ENCODE data around the gene SAE1.
"Not testable (repeated sequence)": the region's sequence is repeated elsewhere in the genome, so short reads cannot be mapped to it uniquely, and the experiment has no call there.

SAE1 gene

DNA sequence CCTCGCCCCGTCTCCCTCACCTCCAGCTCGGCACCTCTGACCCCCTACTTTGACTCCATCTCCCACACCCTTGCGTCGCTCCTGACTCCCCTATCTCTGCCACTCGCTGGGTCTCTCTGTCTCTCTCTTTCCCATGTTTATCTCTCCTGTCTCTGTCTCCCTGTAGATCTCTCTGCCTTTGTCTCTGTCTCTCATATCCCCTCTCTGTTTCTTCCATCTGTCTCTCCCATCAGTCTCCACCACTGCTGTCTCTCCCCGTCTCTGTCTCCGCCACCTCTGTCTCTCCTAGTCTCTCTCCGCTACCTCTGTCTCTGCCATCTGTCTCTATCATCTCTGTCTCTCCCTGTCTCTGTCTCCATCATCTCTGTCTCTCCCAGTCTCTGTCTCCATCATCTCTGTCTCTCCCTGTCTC is 112.7 kb downstream of the SAE1 start:
- no peak for DNase-seq

DNA sequence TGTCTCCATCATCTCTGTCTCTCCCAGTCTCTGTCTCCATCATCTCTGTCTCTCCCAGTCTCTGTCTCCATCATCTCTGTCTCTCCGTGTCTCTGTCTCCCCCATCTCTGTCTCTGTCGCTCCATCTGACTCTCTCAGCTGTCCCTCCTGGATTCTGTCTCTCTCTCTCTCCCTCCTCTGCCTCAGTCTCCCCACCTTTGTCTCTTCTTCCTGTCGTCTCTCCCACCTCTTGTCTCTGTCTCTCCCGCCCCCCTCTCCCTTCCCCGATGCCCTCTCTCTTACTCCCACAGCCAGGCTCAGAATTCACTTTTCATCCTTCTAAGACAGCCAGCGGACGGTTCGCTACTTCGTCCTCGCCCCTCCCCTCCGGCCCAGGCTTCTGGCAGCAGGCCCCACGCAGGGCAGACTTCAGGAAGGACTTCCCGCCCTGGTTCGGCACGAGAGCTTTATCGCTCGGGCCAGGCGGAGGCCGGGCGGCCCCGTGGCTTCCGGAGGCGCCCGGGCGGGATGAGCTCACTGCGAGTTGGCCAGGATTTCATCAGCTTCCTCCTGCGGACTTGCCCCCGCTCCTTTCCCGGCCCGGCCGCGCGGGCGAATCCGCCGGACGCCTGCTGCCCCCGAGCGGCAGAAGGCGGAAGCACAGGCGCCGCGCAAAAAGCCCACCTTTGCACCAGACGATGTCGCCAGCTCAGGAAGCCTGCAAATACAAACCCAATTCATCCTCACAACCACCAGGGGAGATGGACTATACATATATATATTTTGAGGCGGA is 113.3 kb downstream of the SAE1 start:
- peak; percentile 84 for DNase-seq

DNA sequence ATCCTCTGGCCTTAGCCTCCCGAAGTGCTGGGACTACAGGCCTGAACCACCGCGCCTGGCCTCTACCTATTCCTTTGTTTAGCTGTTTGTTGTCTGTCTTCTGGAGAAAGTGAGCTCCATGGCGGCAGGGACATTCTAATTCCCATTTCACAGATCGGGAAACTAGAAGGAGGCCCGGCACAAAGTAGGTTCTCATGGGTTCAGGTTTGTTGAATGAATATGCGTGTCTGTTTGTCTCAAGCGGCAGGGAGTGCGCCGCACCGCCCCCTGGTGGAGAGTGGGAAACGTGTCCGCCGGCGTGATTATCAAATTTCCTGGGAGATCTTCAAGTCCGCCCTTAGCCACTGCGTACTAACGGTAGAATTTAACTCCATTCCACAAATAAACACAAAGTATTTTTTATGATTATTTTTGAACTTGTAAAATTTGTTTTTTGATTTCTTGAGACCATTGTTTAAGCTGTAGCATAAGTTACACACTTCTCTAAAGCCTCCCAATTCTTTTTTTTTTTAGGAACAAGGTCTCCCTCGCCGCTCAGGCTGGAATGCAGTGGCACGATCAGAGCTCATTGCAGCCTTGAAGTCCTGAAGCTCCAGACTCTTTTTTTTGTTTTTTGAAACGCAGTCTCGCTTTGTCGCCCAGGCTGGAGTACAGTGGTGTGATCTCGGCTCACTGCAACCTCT is 116.8 kb downstream of the SAE1 start:
- peak; percentile 77 for DNase-seq

DNA sequence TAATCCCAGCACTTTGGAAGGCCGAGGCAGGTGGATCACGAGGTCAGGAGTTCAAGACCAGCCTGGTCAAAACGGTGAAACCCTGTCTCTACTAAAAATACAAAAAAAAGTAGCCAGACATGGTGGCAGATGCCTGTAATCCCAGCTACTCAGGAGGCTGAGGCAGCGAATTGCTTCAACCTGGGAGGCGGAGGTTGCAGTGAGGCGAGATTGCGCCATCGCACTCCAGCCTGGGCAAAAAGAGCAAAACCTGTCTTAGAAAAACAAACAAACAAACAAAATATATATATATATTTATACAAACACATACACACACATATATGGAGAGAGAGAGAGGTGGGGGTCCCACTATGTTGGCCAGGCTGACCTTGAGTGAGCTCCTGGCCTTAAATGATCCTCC is 122.4 kb downstream of the SAE1 start:
- DNase-seq = not testable (repeated sequence)

DNA sequence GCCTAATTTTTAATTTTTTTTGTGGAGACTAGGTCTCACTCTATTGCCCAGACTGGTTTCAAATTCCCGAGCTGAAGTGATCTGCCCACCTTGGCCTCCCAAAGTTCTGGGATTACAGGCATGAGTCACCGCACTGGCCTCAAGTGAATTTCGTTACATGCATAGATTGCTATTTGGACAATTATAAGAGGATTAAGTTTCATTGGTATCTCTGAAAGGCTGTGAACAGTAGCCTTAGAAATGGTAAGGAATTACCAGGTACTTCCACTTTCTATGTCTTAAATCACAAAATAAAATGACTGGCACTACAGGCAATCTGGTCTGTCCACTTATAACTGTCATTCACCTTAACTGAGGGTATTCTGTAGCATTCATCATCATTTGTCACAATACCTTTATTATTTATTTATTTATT is 122.8 kb downstream of the SAE1 start:
- DNase-seq = no peak

DNA sequence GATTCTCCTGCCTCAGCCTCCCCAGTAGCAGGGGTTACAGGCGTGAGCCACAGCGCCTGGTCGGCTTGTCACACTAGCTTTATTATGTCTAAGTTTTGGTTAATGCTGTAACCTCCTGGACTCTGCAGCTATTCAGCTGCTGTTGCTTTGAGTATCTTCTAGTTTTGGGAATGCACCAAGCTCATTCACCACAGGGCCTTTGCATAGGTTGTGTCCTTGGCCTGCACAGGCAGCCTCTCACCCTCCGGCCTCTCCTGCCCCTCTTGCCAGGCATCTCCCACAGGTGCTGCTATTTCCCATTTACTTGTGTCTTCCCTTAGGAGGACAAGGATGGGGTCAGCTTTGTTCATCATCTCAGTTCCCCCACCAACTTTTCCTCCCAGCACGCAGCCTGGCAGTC is 123.3 kb downstream of the SAE1 start:
- DNase-seq = no peak

DNA sequence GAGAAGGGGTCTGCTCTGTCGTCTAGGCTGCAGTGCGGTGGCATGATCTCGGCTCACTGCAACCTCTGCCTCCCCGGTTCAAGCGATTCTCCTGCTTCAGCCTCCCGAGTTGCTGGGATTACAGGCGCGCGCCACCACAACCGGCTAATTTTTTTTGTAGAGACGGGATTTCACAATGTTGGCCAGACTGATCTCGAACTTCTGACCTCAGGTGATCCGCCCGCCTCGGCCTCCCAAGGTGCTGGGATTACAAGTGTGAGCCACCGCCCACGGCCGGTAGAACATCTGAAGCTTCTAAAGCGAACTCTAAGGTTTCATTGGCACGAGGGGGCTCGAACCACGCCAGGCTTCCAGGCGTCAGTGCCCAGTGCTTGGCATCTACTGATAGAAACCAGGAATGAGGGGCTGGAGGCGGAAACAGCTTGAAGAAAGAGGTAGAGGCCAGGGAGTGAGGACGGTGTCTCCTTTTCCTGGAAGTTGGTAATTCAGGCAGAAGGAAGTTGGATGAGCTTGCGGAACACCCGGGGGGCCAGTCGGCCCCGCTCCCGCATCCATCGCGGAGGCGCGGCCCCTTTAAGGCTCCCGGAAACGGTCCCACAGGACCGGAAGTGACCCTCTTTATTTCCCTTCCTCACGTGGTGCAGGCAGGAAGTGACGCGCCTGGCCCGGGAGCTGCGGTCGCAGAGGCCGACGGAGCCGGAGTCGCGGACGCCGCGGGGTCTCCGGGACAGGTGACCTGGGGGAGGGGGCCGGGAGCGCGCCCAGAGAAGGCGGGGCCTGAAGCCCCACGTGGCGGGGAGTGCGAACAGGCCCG is 125.5 kb downstream of the SAE1 start, which contains the start of gene CCDC9:
Gene CCDC9 (plus strand): TSS at position 647 of the 814 bp plus-strand sequence. CDS start 1,876 bp downstream, outside the sequence.
- peak; percentile 85 for DNase-seq

DNA sequence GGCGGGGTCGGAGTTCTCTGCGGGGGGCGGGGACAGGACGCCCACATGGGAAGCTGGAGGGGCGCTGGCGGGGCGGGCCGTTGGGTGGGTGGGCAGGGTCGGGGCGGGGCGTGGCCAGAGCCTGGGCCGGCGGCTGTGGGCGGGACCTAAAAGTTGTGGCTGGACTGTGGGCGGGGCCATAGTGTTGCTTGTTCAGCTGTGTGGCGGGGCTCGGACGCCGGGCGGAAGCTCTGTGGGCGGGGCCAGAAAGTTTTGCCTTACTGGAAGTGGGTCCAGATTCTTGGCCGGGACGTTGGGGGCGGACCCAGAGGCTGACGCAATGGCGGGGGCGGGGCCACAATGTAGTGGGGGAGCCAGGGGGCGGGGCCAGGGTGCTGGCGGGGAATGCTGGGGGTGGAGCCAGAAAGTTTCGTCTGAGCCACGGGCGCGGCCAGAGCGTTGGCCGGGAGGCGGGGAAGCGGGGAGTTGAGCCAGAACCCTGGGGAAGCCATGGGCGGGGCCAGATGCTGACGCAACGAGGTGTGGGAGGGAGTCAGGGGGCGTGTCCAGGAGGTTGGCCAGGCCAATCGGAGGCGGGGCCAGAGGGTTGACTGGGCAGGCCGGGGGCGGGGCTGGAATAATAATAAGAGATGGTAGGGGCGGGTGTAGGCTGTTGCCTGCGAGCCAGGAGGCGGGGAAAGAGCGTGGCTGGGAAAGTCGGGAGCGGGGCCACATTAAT is 126.2 kb downstream of the SAE1 start:
- DNase-seq = peak; percentile 99

DNA sequence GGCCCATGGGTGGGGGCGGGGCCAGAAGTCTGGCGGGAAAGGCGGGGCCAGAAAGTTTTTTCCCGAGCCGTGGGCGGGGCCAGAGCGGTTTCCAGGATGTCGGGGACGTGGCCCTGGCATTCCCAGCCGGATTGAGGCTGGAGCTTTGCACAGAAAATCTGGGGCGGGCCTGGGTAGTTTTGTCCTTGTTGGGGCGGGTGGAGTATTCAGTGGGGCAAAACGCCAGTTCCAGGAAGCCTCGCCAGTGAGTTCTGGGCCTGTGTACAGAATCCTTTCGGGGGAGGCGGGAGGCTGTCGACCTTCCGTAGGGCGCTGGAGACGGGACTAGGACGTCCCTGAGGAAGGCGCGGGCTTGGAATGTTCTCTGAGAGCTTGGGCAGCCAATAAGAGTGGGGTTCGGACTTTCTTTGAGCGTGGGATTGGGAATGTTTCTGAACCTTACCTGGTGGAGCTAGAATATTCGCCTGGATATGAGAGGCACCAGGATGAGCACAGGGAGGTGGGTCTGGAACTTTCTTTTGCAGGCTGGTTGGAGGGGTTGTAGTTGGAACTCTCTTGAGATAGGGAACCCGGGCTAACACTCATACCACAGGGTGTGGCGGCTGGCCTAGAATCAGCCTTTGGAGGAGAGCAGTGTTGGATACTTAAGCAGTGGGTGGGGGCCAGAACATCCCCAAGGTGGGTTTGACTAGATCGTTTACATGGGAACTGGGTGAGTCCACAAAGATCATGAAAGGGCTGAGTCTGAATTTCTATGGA is 127.0 kb downstream of the SAE1 start:
- no peak for DNase-seq

DNA sequence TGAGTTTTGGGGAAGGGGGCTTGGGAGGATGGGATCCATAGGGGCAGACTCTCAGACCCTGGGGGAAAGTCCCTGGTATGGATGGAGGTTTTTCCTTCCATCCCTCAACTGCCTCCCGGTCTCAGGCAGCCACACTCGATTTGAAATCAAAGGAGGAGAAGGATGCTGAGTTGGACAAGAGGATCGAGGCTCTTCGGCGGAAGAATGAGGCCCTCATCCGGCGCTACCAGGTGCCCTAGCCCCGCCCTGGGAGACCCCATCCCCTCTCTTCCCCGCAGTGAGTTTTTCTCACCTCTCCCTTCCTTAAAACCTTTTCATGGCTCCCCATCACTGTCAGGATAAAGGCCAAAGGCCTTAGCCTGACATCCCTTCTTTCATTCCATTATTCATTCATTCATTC is 127.8 kb downstream of the SAE1 start:
- DNase-seq = no peak

DNA sequence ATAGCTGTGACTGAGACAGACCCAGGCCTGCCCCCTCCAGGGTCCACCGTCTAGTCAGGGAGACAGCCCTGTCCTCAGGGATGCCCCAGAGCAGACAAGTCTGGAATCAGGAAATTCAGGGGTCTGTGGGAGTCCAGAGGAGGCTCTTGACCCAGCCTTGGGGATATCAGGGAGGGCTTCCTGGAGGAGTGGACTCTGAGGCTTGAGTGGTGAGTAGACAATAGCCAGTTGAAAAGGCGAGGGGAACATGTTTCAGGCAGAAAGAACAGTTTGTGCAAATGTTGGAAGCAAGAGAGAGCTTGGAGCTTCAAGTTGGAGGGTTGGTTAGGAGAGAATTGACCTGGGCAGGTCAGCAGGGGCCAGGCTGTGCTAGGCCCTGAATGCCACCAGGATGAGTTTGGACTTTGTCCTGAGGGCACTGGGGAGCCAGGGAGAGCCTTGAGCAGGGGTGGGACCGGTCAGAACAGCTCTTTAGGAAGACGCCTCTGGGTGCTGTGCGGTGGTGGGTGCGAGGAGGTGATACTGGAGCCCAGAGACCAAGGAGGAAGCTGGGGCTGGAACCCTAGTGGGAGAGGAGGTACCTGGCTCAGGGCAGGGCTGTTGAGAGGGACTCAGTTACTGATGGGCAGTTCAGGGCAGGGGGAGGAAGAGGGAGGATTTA is 128.4 kb downstream of the SAE1 start:
- DNase-seq = no peak

All from activated CD4-positive, alpha-beta T cell treated with anti-CD3 and anti-CD28 coated beads, Interleukin-2, amount 50 U/mL, for 1 hour (primary cell).